ENCODE data around the gene PPP1R1A. TPM values are rescaled to one million over a fixed set of nuclear protein-coding genes. Genes with fewer than 3 reads are reported as not detected.
A peak's percentile ranks its signal among the peaks of the same experiment; 100 is the strongest.

PPP1R1A gene
- total and polyA plus RNA-seq, 2 experiments from 2014 or later = 7.6 to 26.9 TPM

DNA sequence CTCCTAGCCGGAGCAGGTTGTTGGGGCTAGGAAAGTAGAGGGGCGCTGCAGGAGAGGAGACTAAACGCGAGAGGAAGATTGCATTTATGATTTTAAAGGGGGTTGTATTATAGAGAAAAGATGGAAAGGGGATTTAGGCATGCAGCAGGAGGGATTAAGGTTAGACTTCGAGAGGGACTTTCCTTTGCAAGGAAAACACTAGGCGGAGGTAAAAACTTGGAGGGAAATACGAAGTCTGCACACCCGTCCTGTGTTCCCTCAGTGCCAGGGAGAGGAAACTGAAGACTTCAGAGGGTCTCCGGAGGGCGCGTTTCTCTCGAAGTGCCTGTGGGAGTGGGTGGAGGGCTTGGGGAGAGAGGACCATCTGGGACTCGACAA lies 420 bp upstream of the PPP1R1A start:
- peak overlapping the region; percentile 80 for H3K4me3 ChIP-seq
- H3K4me1 Mint-ChIP-seq = peaks cover 55% of the 10 kb centered on the region

More for the DNA sequence above, 420 bp upstream of the PPP1R1A start:
- H3F3A ChIP-seq (replicated peaks; ENCODE audit: low read depth) = no peaks in the 10 kb centered on the region
- no peaks in the 10 kb centered on the region for H4K20me1 ChIP-seq (replicated peaks; ENCODE audit: insufficient read depth)
- Mint-ChIP-seq H3K27ac (no peak overlapping the region), H3K36me3 (ENCODE audit: low read depth) (no peaks in the 10 kb centered on the region), H3K4me3 (peak overlapping the region; percentile 73), H3K9me3 (no peaks in the 10 kb centered on the region), H3K27me3 (ENCODE audit: insufficient read depth, low read depth, poor library complexity) (peaks cover 43% of the 10 kb centered on the region)
- H3K27me3 ChIP-seq (ENCODE audit: insufficient read depth) = peaks cover 62% of the 10 kb centered on the region
- H3K9me2 ChIP-seq (ENCODE audit: insufficient read depth) = no peaks in the 10 kb centered on the region
- DNase-seq (ENCODE audit: low spot score) = no peak
- H3K4me2 ChIP-seq = peak overlapping the region; percentile 91
- peaks cover 31% of the 10 kb centered on the region for H3K4me1 ChIP-seq (ENCODE audit: insufficient read depth)
- ATAC-seq = no peak
- no peak overlapping the region for H3K27ac ChIP-seq (ENCODE audit: low read depth)
- H2AFZ ChIP-seq = peak overlapping the region; percentile 96; the same call in 1 of the 2 replicates
- H3K36me3 ChIP-seq (ENCODE audit: insufficient read depth) = no peaks in the 10 kb centered on the region
- TF ChIP-seq JUNB (IDR thresholded peaks at IDR 0.05; ENCODE audit: unreplicated experiment) (no peak), ZNF331 (CRISPR knock-in tag; IDR thresholded peaks at IDR 0.05; ENCODE audit: low read depth) (no peak), POLR2AphosphoS5 (IDR thresholded peaks at IDR 0.05; ENCODE audit: low read depth) (no peak), ZNF114 (CRISPR knock-in tag; IDR thresholded peaks at IDR 0.05) (no peak), STAT1 (IDR thresholded peaks at IDR 0.05; ENCODE audit: unreplicated experiment) (no peak), EZH2phosphoT487 (IDR thresholded peaks at IDR 0.05; ENCODE audit: unreplicated experiment) (no peak), CTCF (conservative IDR thresholded peaks at IDR 0.05; ENCODE audit: low read depth in 2 of 2) (no peak), EZH2 (IDR thresholded peaks at IDR 0.05; ENCODE audit: low read depth, unreplicated experiment) (no peak), REST (IDR thresholded peaks at IDR 0.05; ENCODE audit: unreplicated experiment) (no peak), NANOG (IDR thresholded peaks at IDR 0.05; ENCODE audit: borderline replicate concordance) (no peak), ZNF462 (CRISPR knock-in tag; IDR thresholded peaks at IDR 0.05) (no peak), CREB1 (CRISPR knock-in tag; IDR thresholded peaks at IDR 0.05; ENCODE audit: low read depth) (no peak)
- TF ChIP-seq, protein P1, sequence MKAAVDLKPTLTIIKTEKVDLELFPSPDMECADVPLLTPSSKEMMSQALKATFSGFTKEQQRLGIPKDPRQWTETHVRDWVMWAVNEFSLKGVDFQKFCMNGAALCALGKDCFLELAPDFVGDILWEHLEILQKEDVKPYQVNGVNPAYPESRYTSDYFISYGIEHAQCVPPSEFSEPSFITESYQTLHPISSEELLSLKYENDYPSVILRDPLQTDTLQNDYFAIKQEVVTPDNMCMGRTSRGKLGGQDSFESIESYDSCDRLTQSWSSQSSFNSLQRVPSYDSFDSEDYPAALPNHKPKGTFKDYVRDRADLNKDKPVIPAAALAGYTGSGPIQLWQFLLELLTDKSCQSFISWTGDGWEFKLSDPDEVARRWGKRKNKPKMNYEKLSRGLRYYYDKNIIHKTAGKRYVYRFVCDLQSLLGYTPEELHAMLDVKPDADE (IDR thresholded peaks at IDR 0.05) = no peak
- no peaks in the 10 kb centered on the region for H3K79me2 ChIP-seq (replicated peaks; ENCODE audit: insufficient read depth)
